ENCODE measurements around the gene PAX7. TPM values are rescaled to one million over a fixed set of nuclear protein-coding genes. Genes with fewer than 3 reads are reported as not detected.

PAX7 gene
- total and polyA plus RNA-seq, 2 donors (not counting 3 experiments of a cell fraction or from before 2014, with no cell fraction given): not detected

DNA sequence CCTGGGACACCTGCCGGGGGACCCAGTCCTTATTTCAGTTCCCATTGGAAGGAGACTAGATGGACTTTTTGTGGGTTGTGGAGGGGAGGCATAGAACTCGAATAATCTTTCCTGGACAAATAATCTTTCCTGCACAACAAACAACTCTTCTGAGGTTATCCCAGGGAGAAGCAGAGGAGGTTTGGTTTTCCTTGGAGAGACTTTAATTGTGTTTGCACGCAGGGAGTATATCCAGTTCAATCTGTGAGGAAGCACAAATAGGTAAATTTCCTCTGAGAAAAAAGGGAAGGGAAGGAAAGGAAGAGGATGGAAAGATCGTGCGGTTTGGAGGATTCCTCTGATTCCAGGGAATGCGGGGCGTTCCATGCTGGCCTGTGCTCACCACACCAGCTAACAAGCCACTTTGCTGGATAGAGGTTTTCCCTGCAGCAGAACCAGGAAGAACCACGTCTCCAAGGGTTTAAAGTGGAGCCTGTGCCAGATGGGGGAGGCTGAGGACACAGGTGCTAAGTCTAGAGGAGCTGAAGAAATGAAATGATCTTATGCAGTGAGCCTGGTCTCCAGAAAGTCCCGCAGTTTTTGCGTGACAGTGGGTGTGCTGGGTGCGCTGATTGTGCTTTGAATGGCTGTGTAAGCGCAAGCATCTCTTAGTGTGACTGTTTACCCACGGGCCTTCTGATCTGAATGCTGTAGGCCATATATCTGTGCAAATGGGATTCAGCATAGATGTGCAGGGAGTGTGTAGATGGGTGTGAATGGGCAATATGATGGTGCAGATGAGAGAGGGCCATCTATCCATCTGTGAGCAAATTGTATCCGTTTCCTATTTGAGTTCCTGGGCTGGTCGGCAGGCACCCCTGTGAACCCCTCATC is 7.6 kb downstream of the PAX7 start:
- H3K27ac ChIP-seq (ENCODE audit: insufficient read depth, low read depth, low read length): no peak overlapping the region
- no peak overlapping the region for H3K4me3 ChIP-seq (replicated peaks in 1 of 3; ENCODE audit: insufficient read depth in 1 of 3, low read depth in 1 of 3, low read length in 3 of 3)
- H3K9me3 ChIP-seq (replicated peaks; ENCODE audit: control insufficient read depth, insufficient read depth, low read length): no peaks in the 10 kb centered on the region
- POLR2A ChIA-PET: no interaction called here
- no peak overlapping the region for H2AFZ ChIP-seq (ENCODE audit: low read depth, low read length)
- intact Hi-C loops (cut with micrococcal nuclease) (no loop called here), dilution Hi-C loops (cut with MboI; ENCODE audit: extremely low pct_ligation_motif_present, low sequenced_read_pairs) (no loop called here)
- no peak overlapping the region for H3K4me2 ChIP-seq (ENCODE audit: insufficient read depth, low read length)
- H3K36me3 ChIP-seq (ENCODE audit: control insufficient read depth in 2 of 2, extremely low read depth in 1 of 2, insufficient read depth in 2 of 2, low read length in 2 of 2): no peaks in the 10 kb centered on the region
- BruUV-seq (replicated peaks): no TSS peak
- CTCF ChIA-PET: no interaction called here
- H3K9me1 ChIP-seq (replicated peaks; ENCODE audit: control insufficient read depth, extremely low read depth, insufficient read depth, low read length): no peaks in the 10 kb centered on the region
- TF ChIP-seq JUN (IDR thresholded peaks at IDR 0.05; ENCODE audit: borderline replicate concordance, insufficient read depth, insufficient read length, low read depth): no peak
- no peak for TF ChIP-seq POLR2AphosphoS5 (IDR thresholded peaks at IDR 0.05; ENCODE audit: insufficient read depth, low read depth, low read length)
- no peak for TF ChIP-seq EZH2 (IDR thresholded peaks at IDR 0.05; ENCODE audit: borderline replicate concordance, low read depth, low read length, severe bottlenecking)
- TF ChIP-seq, protein P1, sequence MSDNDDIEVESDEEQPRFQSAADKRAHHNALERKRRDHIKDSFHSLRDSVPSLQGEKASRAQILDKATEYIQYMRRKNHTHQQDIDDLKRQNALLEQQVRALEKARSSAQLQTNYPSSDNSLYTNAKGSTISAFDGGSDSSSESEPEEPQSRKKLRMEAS (IDR thresholded peaks at IDR 0.05; ENCODE audit: insufficient read depth, insufficient read length): no peak
- no peak for TF ChIP-seq FOS (IDR thresholded peaks at IDR 0.05; ENCODE audit: borderline replicate concordance, insufficient read depth, low read length)
- no peak for TF ChIP-seq POLR2A (IDR thresholded peaks at IDR 0.05; ENCODE audit: low read depth, low read length)
- no peak for TF ChIP-seq MYC (IDR thresholded peaks at IDR 0.05; ENCODE audit: low read depth, low read length)
- TF ChIP-seq, protein P2, sequence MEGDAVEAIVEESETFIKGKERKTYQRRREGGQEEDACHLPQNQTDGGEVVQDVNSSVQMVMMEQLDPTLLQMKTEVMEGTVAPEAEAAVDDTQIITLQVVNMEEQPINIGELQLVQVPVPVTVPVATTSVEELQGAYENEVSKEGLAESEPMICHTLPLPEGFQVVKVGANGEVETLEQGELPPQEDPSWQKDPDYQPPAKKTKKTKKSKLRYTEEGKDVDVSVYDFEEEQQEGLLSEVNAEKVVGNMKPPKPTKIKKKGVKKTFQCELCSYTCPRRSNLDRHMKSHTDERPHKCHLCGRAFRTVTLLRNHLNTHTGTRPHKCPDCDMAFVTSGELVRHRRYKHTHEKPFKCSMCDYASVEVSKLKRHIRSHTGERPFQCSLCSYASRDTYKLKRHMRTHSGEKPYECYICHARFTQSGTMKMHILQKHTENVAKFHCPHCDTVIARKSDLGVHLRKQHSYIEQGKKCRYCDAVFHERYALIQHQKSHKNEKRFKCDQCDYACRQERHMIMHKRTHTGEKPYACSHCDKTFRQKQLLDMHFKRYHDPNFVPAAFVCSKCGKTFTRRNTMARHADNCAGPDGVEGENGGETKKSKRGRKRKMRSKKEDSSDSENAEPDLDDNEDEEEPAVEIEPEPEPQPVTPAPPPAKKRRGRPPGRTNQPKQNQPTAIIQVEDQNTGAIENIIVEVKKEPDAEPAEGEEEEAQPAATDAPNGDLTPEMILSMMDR (IDR thresholded peaks at IDR 0.05; ENCODE audit: extremely low read depth in 1 of 2, insufficient read depth in 1 of 2, low read depth in 1 of 2, low read length in 2 of 2): no peak
- no peak for TF ChIP-seq GATA2 (IDR thresholded peaks at IDR 0.05; ENCODE audit: insufficient read depth, insufficient read length, low read depth, low read length)
- no peak for FAIRE-seq
- DNase-seq (ENCODE audit: low read depth, low spot score): no peak
- peaks cover 90 to 95% of the 10 kb centered on the region in 2 experiments for H3K27me3 ChIP-seq (ENCODE audit: control insufficient read depth in 2 of 2, insufficient read depth in 2 of 2, low read length in 2 of 2)
- no peaks in the 10 kb centered on the region for H4K20me1 ChIP-seq (replicated peaks; ENCODE audit: control insufficient read depth, extremely low read depth, insufficient read depth, low read length)
- H3K4me1 ChIP-seq (ENCODE audit: control insufficient read depth, extremely low read depth, insufficient read depth, low read length): no peaks in the 10 kb centered on the region
- H3K79me2 ChIP-seq (ENCODE audit: control insufficient read depth, insufficient read depth, low read length): no peaks in the 10 kb centered on the region
- no peak overlapping the region for H3K9ac ChIP-seq (replicated peaks; ENCODE audit: extremely low read depth, insufficient read depth, low read length)
